D721Med (cell line): ENCODE data around the gene TTLL13.

Experiments used
- DNase-seq: peaks from one replicate; pipeline ENCODE4 v3.0.0; 2011; ENCODE audit warnings: low spot score; ENCODE audit not compliant: insufficient read length
- FAIRE-seq: peaks from 2 replicates; lab custom pipeline; 2011; peaks lifted over from hg19 to GRCh38; lab: Jason Lieb, UNC
- TF ChIP-seq, protein P1 (sequence below): IDR thresholded peaks from 2 replicates; pipeline ENCODE4 v1.5.1; 2012; ENCODE audit warnings: mild to moderate bottlenecking, control low read depth; ENCODE audit not compliant: insufficient read depth; ENCODE audit errors: missing control alignments

Gene TTLL13

DNA sequence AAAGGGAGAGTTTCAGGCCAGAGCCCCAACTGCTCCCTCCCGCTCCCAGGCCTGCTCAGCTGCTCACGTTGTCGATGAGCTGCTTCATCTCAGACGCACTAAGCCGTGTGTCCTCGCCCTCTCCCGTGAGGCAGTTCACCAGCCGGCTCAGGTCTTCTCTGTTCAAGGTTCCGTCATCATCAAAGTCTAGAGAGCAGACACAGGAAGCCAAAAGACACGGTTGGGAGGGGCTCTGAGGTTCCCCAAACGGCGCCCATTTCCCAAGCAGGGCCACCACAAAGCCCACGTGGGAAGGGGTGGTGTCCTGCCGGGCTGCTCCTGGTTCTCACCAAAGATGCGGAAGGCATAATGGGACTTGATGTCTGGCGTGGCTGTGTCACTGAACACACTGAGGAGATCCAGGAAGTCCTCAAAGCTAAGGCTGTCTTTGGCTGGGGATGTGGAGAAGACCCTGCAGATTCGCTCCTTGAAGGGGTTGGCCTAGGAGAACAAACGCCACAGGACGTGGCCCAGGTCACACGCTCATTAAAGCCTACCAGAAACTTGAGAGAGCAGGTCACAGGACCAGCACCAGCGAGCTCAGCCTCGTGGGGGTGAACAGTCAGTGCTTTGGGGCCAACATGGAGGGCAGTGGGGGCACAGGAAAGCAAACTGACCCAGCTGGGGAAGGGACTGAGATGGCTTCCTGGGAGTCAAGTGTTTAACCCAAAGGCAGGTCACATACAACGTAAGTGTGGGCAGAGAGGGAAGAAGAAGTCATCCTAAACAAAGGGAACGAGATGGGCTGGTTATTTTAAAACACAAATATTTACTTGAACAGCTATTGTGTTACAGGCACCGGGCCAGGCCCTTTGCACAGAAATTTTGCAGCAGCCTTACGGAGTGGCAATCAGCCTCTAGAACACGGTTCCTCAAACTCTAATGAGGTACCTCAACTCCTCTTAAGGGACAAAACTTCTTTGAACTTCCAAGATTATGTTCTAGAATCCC, 18.0 kb upstream of the TTLL13 start:
- DNase-seq (no peak), FAIRE-seq (no peak)
- TF ChIP-seq, protein P1, sequence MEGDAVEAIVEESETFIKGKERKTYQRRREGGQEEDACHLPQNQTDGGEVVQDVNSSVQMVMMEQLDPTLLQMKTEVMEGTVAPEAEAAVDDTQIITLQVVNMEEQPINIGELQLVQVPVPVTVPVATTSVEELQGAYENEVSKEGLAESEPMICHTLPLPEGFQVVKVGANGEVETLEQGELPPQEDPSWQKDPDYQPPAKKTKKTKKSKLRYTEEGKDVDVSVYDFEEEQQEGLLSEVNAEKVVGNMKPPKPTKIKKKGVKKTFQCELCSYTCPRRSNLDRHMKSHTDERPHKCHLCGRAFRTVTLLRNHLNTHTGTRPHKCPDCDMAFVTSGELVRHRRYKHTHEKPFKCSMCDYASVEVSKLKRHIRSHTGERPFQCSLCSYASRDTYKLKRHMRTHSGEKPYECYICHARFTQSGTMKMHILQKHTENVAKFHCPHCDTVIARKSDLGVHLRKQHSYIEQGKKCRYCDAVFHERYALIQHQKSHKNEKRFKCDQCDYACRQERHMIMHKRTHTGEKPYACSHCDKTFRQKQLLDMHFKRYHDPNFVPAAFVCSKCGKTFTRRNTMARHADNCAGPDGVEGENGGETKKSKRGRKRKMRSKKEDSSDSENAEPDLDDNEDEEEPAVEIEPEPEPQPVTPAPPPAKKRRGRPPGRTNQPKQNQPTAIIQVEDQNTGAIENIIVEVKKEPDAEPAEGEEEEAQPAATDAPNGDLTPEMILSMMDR = no peak

DNA sequence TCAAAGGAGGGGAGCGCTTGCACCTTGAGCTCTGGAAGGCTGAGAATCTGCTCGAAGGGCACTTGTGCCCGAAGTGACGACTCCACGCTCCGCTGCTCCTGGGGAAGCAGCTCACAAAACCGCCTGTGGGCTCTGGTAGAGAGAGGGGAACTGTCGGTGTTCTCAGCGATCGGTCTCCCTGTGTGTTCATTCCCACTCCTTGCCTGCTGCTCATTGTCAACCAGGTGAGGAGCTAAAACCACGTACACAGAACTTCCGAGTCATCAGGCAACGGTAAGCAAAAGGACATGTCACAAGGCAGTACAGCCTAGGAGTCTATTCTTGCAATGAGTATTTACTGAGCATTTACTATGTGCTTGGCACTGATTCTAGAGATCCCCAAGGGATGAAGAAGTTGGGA, 17.2 kb upstream of the TTLL13 start:
- DNase-seq = no peak
- FAIRE-seq = no peak
- TF ChIP-seq, protein P1 = no peak

DNA sequence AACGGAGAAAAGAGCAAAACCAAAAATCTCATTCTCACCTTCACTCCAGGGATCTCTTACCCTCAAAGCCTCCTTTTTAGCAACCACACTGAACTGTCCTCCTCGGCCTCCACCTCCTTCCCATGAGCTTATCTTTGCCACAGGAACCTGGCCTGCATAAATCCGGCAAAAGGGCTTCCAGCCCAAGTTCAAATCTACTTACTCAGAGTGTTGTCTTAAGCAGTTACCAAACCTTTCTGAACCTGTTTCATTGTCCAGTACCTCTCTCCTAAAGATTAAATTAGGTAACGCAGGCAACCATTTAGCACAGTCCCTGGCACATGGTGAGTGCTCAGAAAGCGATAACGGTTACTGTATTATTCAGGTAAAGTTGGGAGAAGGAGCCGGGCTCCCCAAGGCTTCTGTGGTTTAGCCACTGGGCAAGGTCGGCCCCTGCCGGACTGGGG, 16.4 kb upstream of the TTLL13 start:
- no peak for DNase-seq
- FAIRE-seq = no peak
- TF ChIP-seq, protein P1 = no peak

DNA sequence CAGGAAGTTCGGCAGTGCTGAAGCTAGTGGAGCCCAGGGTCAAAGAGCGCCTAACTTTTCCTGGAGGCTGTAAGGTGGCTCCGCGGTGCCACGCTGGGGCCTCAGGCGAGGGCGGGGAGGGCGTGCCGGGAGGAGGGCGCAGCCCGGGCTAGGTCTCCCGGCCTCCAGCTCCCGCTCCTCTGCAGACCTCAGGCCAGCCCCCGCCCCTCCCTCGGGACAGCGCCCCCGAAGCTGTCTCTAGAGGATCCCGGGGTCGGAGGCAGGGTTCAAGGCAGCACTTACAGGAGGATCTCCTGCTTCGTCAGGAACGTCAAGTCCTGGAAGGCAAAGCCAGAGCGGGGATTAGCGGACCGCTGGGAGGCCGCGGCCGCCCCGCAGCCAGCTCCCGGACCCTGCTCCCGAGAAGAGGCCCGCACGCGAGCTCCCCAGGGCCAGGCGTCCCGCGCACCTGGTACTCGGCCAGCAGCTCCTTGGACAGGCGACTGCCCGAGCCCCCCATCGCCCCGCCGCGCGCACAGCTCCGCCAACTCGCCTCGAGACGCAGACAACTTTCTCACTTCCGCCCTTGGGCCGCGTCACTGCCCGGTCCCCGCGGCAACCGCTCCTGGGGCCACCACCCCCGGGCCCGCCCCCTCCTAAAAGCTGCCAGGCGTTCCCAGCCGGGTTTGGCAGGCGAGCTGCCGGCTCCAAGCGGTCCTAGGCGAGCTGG, 15.8 kb upstream of the TTLL13 start, which contains the start of gene CIB1:
TSS of gene CIB1 (minus strand) at position 555 of the 709 bp plus-strand sequence. CDS start at position 499, 56 bp downstream.
- no peak for FAIRE-seq
- DNase-seq = no peak
- TF ChIP-seq, protein P1 = no peak

DNA sequence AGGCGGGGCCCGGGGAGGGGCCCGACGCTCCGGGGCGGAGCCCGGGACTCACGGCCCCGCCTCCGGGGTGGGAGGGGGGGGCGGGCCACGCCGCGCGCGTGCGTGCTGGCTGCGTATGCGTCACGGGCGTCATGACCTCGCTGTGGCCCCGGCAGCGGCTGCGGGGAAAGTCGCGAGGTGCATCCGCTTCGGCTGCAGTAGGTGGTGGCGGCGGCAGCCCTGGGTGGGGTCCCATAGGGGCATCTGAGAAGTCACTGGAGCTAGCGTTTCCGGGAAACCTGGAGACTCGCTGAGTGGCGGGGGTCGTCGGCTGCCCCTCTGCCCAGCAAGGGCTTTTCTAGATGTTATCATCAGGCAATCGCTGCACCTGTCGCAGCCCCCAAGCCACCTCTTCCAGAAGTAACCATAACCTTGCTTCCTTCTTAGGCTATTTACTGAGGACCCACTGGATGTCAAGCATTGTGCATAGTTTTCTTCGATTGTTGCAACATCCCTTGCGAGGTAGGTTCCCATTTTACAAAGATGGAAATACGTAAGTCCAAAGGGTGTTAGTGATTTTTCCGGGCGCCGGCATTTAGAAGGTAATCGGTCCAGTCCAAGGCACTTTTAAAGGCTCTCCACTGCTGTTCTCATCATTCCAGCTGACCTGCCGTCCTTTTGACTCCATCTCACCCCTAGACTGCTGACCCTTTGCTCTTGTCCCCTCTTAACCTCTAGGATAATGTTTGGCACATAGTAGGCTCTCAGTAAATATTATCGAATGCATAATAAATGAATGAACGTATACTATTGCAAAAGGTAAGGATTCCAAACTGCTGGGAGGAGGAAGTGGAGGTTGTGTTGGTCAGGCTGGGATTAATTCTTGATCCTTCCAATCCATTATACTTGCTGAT, 15.0 kb upstream of the TTLL13 start, which contains the start of gene GDPGP1:
TSS of gene GDPGP1 (plus strand) at position 114 of the 893 bp plus-strand sequence. CDS start 6,700 bp downstream, outside the sequence.
- TF ChIP-seq, protein P1 = no peak
- FAIRE-seq = no peak
- peak; percentile 90 for DNase-seq

DNA sequence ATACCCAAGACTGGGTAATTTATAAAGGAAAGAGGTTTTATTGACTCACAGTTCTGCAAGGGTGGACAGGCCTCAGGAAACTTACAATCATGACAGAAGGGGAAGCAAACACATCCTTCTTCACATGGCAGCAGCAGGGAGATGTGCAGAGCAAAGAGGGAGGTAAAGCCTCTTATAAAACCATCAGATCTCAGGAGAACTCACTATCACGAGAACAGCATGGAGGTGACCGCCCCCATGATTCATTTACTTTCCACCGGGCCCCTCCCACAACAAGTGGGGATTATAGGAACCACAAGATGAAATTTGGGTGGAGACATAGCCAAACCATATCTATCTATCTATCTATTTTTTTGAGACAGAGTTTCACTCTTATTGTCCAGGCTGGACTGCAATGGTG, 10.0 kb upstream of the TTLL13 start:
- no peak for DNase-seq
- FAIRE-seq = no peak

More for the DNA sequence above, 10.0 kb upstream of the TTLL13 start:
- TF ChIP-seq, protein P1 = no peak
